Esophagus muscularis mucosa (tissue), 3 donors: Measurements from ENCODE around the gene TRAPPC3L.

Experiments used
- POLR2A ChIP-seq: fragments of 450-650 bp; IDR thresholded peaks from one replicate; pipeline ENCODE4 v1.6.1; 2017; ENCODE audit warnings: antibody characterized with exemption, moderate library complexity, mild to moderate bottlenecking, low read depth
- TF ChIP-seq, protein P1 (sequence below), 3 experiments: fragments of 200-600 bp in 2 of 3; fragments of 450-650 bp in 1 of 3; sonication (generic) in 2 of 3; IDR thresholded peaks; one replicate each; pipeline ENCODE4 v1.5.1; 2017 to 2019; ENCODE audit warnings: antibody characterized with exemption in 3 of 3, mild to moderate bottlenecking in 2 of 3, moderate library complexity in 1 of 3

DNA sequence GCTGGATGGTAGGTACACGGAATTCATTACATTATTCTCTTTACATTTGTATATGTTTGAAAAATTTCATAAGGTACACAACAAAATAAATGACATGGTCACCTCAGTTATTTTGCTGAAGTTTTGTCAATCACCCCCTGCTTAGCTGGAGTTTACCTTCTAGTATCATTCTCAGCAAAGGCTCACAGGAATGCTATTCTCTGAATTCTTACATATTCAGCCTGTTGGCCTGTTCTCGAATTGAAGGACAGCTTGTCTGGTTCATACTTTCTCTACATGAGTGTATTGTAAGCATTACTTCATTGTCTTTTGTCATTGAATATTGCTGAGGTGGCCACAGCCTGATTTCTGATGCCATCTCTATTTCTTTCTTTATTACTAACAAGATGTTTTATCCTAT, 21.2 kb downstream of the TRAPPC3L start:
- TF ChIP-seq, protein P1, sequence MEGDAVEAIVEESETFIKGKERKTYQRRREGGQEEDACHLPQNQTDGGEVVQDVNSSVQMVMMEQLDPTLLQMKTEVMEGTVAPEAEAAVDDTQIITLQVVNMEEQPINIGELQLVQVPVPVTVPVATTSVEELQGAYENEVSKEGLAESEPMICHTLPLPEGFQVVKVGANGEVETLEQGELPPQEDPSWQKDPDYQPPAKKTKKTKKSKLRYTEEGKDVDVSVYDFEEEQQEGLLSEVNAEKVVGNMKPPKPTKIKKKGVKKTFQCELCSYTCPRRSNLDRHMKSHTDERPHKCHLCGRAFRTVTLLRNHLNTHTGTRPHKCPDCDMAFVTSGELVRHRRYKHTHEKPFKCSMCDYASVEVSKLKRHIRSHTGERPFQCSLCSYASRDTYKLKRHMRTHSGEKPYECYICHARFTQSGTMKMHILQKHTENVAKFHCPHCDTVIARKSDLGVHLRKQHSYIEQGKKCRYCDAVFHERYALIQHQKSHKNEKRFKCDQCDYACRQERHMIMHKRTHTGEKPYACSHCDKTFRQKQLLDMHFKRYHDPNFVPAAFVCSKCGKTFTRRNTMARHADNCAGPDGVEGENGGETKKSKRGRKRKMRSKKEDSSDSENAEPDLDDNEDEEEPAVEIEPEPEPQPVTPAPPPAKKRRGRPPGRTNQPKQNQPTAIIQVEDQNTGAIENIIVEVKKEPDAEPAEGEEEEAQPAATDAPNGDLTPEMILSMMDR (IDR thresholded peaks at IDR 0.05): no peak
- TF ChIP-seq POLR2A: no peak
